Measurements from ENCODE around the gene GBA3.

The GBA3 gene

DNA sequence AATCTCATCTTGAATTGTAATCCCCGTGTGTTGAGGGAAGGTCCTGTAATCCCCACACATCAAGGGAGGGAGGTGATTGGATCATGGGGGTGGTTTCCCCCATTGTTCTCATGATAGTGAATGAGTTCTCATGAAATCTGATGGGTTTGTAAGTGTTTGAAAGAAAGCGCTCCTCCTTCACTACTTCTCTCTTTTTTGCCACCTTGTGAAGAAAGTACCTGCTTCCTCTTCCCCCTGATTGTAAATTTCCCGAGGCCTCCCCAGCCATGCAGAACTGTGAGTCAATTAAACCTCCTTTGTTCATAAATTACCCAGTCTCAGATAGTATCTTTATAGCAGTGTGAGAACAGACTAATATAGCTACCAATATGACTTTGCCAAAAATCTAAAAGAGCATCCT, 41.1 kb downstream of the GBA3 start:
- no peak for DNase-seq (ENCODE audit: low read depth)
- TF ChIP-seq CTCF (IDR thresholded peaks at IDR 0.05; ENCODE audit: low read length, missing control alignments) = no peak
- H3K4me3 ChIP-seq (replicated peaks; ENCODE audit: low read depth, low read length) = no peak overlapping the region

DNA sequence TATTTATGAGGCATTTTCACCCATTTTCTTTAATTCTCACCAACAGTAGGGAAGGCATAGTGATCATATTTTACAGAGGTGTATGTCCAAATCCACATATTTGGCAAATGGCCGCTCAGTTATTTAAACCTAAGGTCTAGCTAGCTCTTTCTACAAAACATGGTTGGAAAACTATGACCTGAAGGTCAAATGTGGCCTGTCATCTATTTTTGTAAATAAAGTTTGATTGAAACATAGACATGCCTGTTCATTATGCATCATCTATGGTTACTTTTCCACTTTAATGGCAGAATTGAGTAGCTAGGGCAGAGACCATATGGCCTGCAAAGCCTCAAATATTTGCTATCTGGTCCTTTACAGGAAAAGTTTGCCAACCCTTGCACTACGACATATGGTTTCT, 44.2 kb downstream of the GBA3 start:
- DNase-seq (ENCODE audit: low read depth) = no peak
- TF ChIP-seq CTCF (IDR thresholded peaks at IDR 0.05; ENCODE audit: low read length, missing control alignments) = no peak
- no peak overlapping the region for H3K4me3 ChIP-seq (replicated peaks; ENCODE audit: low read depth, low read length)

GRCh38 chr4:22739968-22740367, 47.2 kb downstream of the GBA3 start:
- H3K4me3 ChIP-seq (replicated peaks; ENCODE audit: low read depth, low read length) = no peak overlapping the region
- no peak for DNase-seq (ENCODE audit: low read depth)
- no peak for TF ChIP-seq CTCF (IDR thresholded peaks at IDR 0.05; ENCODE audit: low read length, missing control alignments)

DNA sequence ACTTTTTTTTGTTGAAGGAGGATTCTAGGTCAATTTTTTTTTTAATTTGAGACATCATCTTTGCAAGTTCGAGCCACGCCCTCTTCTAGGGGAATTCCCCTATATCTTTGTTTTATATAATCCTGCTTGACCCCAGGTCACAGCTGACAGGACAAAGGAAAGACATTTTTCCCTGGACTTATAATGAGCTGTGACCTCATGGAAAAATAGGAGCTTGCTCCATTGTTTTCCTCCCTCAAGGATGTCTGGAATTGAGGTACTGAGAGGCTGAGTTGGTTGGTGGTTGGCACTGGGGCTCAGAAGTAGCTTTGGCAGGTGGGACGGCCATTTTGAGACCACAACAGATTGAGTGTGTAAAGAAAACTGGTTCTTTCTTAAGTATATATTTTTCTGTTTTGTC, 49.0 kb downstream of the GBA3 start:
- TF ChIP-seq CTCF (IDR thresholded peaks at IDR 0.05; ENCODE audit: low read length, missing control alignments) = no peak
- no peak overlapping the region for H3K4me3 ChIP-seq (replicated peaks; ENCODE audit: low read depth, low read length)
- DNase-seq (ENCODE audit: low read depth) = no peak

DNA sequence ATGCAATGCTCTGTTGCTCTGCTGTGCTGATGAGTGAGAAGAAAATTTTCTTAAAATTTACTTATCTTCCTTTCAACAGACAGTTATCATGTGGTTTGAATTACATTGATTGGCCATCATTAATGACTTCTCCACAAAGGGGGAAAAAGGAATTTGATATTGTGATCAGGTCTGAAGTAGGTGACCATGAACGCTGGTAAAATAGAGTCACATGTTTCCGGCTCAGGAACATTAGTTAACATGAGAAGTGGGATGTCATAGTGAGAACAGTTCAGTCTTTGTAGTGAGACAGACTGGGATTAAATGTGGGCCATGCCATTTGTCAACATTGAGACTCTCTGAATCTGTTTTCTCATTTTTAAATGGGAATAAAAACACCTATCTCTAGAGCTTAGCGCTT, 50.6 kb downstream of the GBA3 start:
- DNase-seq (ENCODE audit: low read depth) = no peak
- no peak overlapping the region for H3K4me3 ChIP-seq (replicated peaks; ENCODE audit: low read depth, low read length)
- TF ChIP-seq CTCF (IDR thresholded peaks at IDR 0.05; ENCODE audit: low read length, missing control alignments) = no peak

GRCh38 chr4:22744478-22745062, 51.8 kb downstream of the GBA3 start:
- H3K4me3 ChIP-seq (replicated peaks; ENCODE audit: low read depth, low read length) = no peak overlapping the region
- no peak for TF ChIP-seq CTCF (IDR thresholded peaks at IDR 0.05; ENCODE audit: low read length, missing control alignments)
- DNase-seq (ENCODE audit: low read depth) = no peak

DNA sequence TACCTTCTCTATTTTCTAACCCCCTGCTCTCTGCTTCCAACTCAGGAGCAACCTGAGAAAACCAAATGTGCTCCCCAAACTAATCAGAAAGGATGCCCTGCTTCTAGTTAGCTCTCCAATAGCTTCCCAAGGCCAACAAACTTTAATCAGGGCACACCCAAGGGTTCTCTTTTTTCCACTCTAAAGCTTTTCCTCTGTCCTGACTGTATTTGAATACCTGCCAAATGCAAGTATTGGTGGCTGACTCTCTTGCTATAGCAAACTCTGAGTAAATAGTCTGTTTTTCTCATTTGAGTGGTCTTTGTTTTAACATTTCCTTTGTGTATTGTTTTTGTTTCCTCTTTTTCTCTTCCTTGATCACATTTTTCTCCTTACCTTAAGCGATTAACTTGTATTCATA, 52.5 kb downstream of the GBA3 start:
- H3K4me3 ChIP-seq (replicated peaks; ENCODE audit: low read depth, low read length) = no peak overlapping the region
- no peak for TF ChIP-seq CTCF (IDR thresholded peaks at IDR 0.05; ENCODE audit: low read length, missing control alignments)
- no peak for DNase-seq (ENCODE audit: low read depth)

All from fibroblast of pulmonary artery (primary cell).